Parathyroid adenoma (tissue), 2 donors: ENCODE data around the gene COMMD10.

Source experiments
- H2AFZ ChIP-seq: fragments of 300-600 bp; sonication (generic); one replicate; pipeline ENCODE4 v1.7.0; 2017; ENCODE audit warnings: antibody characterized with exemption, mild to moderate bottlenecking
- H3K27ac ChIP-seq: fragments of 300-600 bp; sonication (generic); one replicate; pipeline ENCODE4 v1.7.0; 2017
- H3K27me3 ChIP-seq: fragments of 300-600 bp; sonication (generic); one replicate; pipeline ENCODE4 v1.7.0; 2017; ENCODE audit warnings: low read length; ENCODE audit not compliant: control insufficient read depth, insufficient read depth
- H3K36me3 ChIP-seq: fragments of 300-600 bp; sonication (generic); one replicate; pipeline ENCODE4 v1.7.0; 2017; ENCODE audit warnings: low read length; ENCODE audit not compliant: control insufficient read depth, insufficient read depth
- H3K4me1 ChIP-seq: fragments of 300-600 bp; sonication (generic); one replicate; pipeline ENCODE4 v1.7.0; 2017; ENCODE audit warnings: control low read depth
- H3K4me2 ChIP-seq: fragments of 300-600 bp; sonication (generic); one replicate; pipeline ENCODE4 v1.7.0; 2017; ENCODE audit warnings: low read length
- H3K4me3 ChIP-seq: fragments of 300-600 bp; sonication (generic); one replicate; pipeline ENCODE4 v1.7.0; 2017; ENCODE audit warnings: low read depth, low read length
- H3K79me2 ChIP-seq: fragments of 300-600 bp; sonication (generic); one replicate; pipeline ENCODE4 v1.7.0; 2017; ENCODE audit warnings: control low read depth
- H3K9ac ChIP-seq: fragments of 300-600 bp; sonication (generic); one replicate; pipeline ENCODE4 v1.7.0; 2017; ENCODE audit warnings: mild to moderate bottlenecking
- H3K9me3 ChIP-seq: fragments of 300-600 bp; sonication (generic); one replicate; pipeline ENCODE4 v1.7.0; 2017; ENCODE audit warnings: low read length; ENCODE audit not compliant: control insufficient read depth
- CTCF ChIP-seq: fragments of 300-600 bp; sonication (generic); IDR thresholded peaks from one replicate; pipeline ENCODE4 v1.7.0; 2017; ENCODE audit warnings: antibody characterized with exemption, mild to moderate bottlenecking
- donor health status: primary hyperparathyroidism.

Gene COMMD10

GRCh38 chr5:116152169-116152568 lies 67.3 kb downstream of the COMMD10 start:
- Histone ChIP-seq H3K9ac (no peak overlapping the region), H3K27ac (no peak overlapping the region), H3K4me3 (no peak overlapping the region), H3K9me3 (no peaks in the 10 kb centered on the region), H2AFZ (no peak overlapping the region), H3K4me1 (no peaks in the 10 kb centered on the region), H3K36me3 (no peaks in the 10 kb centered on the region), H3K79me2 (peaks cover 3% of the 10 kb centered on the region), H3K4me2 (no peak overlapping the region), H3K27me3 (no peaks in the 10 kb centered on the region)
- no peak for TF ChIP-seq CTCF

- H3K27ac ChIP-seq = no peak overlapping the region
- no peak overlapping the region for H3K4me2 ChIP-seq
- H3K79me2 ChIP-seq = no peaks in the 10 kb centered on the region
- no peaks in the 10 kb centered on the region for H3K9me3 ChIP-seq
- H3K27me3 ChIP-seq = no peaks in the 10 kb centered on the region
- H3K4me1 ChIP-seq = no peaks in the 10 kb centered on the region
- no peak overlapping the region for H3K9ac ChIP-seq
- no peak overlapping the region for H2AFZ ChIP-seq
- no peak for TF ChIP-seq CTCF
- no peaks in the 10 kb centered on the region for H3K36me3 ChIP-seq
- no peak overlapping the region for H3K4me3 ChIP-seq
Measured at GRCh38 chr5:116153687-116154174, 68.9 kb downstream of the COMMD10 start.

GRCh38 chr5:116154252-116154651 lies 69.4 kb downstream of the COMMD10 start:
- no peak overlapping the region for H2AFZ ChIP-seq
- H3K4me2 ChIP-seq = no peak overlapping the region
- TF ChIP-seq CTCF = no peak
- H3K27me3 ChIP-seq = no peaks in the 10 kb centered on the region
- no peaks in the 10 kb centered on the region for H3K9me3 ChIP-seq
- no peaks in the 10 kb centered on the region for H3K36me3 ChIP-seq
- no peak overlapping the region for H3K9ac ChIP-seq
- no peak overlapping the region for H3K27ac ChIP-seq
- H3K4me1 ChIP-seq = no peaks in the 10 kb centered on the region
- H3K4me3 ChIP-seq = no peak overlapping the region
- no peaks in the 10 kb centered on the region for H3K79me2 ChIP-seq

GRCh38 chr5:116154931-116155330 lies 70.1 kb downstream of the COMMD10 start:
- Histone ChIP-seq H3K36me3 (no peaks in the 10 kb centered on the region), H3K79me2 (no peaks in the 10 kb centered on the region), H3K27me3 (no peaks in the 10 kb centered on the region), H3K4me3 (no peak overlapping the region), H3K27ac (no peak overlapping the region), H2AFZ (no peak overlapping the region), H3K9ac (no peak overlapping the region), H3K4me2 (no peak overlapping the region), H3K9me3 (no peaks in the 10 kb centered on the region), H3K4me1 (peaks cover 3% of the 10 kb centered on the region)
- no peak for TF ChIP-seq CTCF

- H3K79me2 ChIP-seq = no peaks in the 10 kb centered on the region
- H3K27me3 ChIP-seq = no peaks in the 10 kb centered on the region
- no peaks in the 10 kb centered on the region for H3K36me3 ChIP-seq
- no peak overlapping the region for H2AFZ ChIP-seq
- no peak for TF ChIP-seq CTCF
- no peak overlapping the region for H3K9ac ChIP-seq
- H3K4me3 ChIP-seq = no peak overlapping the region
- no peaks in the 10 kb centered on the region for H3K9me3 ChIP-seq
- H3K4me2 ChIP-seq = no peak overlapping the region
- H3K27ac ChIP-seq = no peak overlapping the region
- peaks cover 3% of the 10 kb centered on the region for H3K4me1 ChIP-seq
Measured at GRCh38 chr5:116157902-116158301, 73.1 kb downstream of the COMMD10 start.
